Naive thymus-derived CD4-positive, alpha-beta T cell (primary cell): ENCODE data around the gene SLC16A7. TPM values are rescaled to one million over a fixed set of nuclear protein-coding genes. Genes with fewer than 3 reads are reported as not detected.

ENCODE experiments used
- ATAC-seq: fragments of 150-1000 bp; cut with Tn5 transposase; 2 replicates; pipeline ENCODE4 v1.10.0; 2021; ENCODE audit warnings: mild to moderate bottlenecking, moderate library complexity
- CTCF ChIA-PET: fragments of 350-600 bp; sonication (Branson Sonifier 250); formaldehyde crosslinking; loops from one replicate; lab custom pipeline; 2021; ENCODE audit warnings: antibody characterized with exemption; lab: Charles Lee
- POLR2A ChIA-PET: fragments of 350-600 bp; sonication (Branson Sonifier 250); formaldehyde crosslinking; loops from one replicate; lab custom pipeline; 2021; ENCODE audit warnings: antibody characterized with exemption, inconsistent platforms; lab: Charles Lee
- DNase-seq, 9 donors: peaks; one replicate each; pipeline versions ENCODE4 v3.0.0 to v3.0.0-alpha.2; 2020 to 2022; ENCODE audit warnings: mixed read lengths in 1 of 9
- H3K27ac ChIP-seq: one replicate; pipeline ENCODE4 v1.7.0; 2013; ENCODE audit warnings: mild to moderate bottlenecking, low read depth, low read length, moderate library complexity
- H3K27me3 ChIP-seq, 2 donors: one replicate each; pipeline ENCODE4 v1.7.0; 2013; ENCODE audit warnings: low read length in 2 of 2, mild to moderate bottlenecking in 2 of 2, moderate library complexity in 2 of 2; ENCODE audit not compliant: control insufficient read depth in 2 of 2, insufficient read depth in 2 of 2
- H3K36me3 ChIP-seq, 3 experiments: 1 replicate in 2 of 3; 2 replicates in 1 of 3; pipeline ENCODE4 v1.7.0; 2013; ENCODE audit warnings: low read length in 3 of 3, mild to moderate bottlenecking in 3 of 3, moderate library complexity in 1 of 3; ENCODE audit not compliant: insufficient read depth in 3 of 3, control insufficient read depth in 2 of 3
- H3K4me1 ChIP-seq, 2 donors: one replicate each; pipeline ENCODE4 v1.7.0; 2013; ENCODE audit warnings: low read length in 2 of 2, mild to moderate bottlenecking in 2 of 2, moderate library complexity in 1 of 2; ENCODE audit not compliant: control insufficient read depth in 2 of 2, insufficient read depth in 2 of 2
- H3K4me3 ChIP-seq: 2 replicates; pipeline ENCODE4 v1.7.0; 2013; ENCODE audit warnings: mild to moderate bottlenecking, low read length
- H3K9me3 ChIP-seq, 3 experiments: 1 replicate in 2 of 3; 2 replicates in 1 of 3; pipeline ENCODE4 v1.7.0; 2013; ENCODE audit warnings: low read length in 3 of 3; ENCODE audit not compliant: control insufficient read depth in 2 of 3
- H3K27ac Mint-ChIP-seq, 9 donors: one replicate each; pipeline ENCODE4 v1.8.0; 2020 to 2022; ENCODE audit warnings: mixed read lengths in 9 of 9, mild to moderate bottlenecking in 8 of 9, moderate library complexity in 5 of 9, inconsistent platforms in 2 of 9
- H3K27me3 Mint-ChIP-seq, 5 donors: one replicate each; pipeline ENCODE4 v1.8.0; 2021 to 2022; ENCODE audit warnings: mixed read lengths in 5 of 5, mild to moderate bottlenecking in 1 of 5
- H3K36me3 Mint-ChIP-seq, 5 donors: one replicate each; pipeline ENCODE4 v1.8.0; 2020 to 2022; ENCODE audit warnings: mixed read lengths in 5 of 5, mild to moderate bottlenecking in 3 of 5, inconsistent platforms in 1 of 5
- H3K4me1 Mint-ChIP-seq, 7 donors: one replicate each; pipeline ENCODE4 v1.8.0; 2020 to 2022; ENCODE audit warnings: mixed read lengths in 7 of 7, mild to moderate bottlenecking in 3 of 7, inconsistent platforms in 1 of 7
- H3K4me3 Mint-ChIP-seq, 10 donors: one replicate each; pipeline ENCODE4 v1.8.0; 2020 to 2022; ENCODE audit warnings: mild to moderate bottlenecking in 10 of 10, mixed read lengths in 10 of 10, moderate library complexity in 6 of 10, inconsistent platforms in 2 of 10
- H3K9me3 Mint-ChIP-seq, 11 donors: one replicate each; pipeline ENCODE4 v1.8.0; 2020 to 2022; ENCODE audit warnings: mixed read lengths in 11 of 11, mild to moderate bottlenecking in 4 of 11, inconsistent platforms in 1 of 11, moderate library complexity in 1 of 11
- intact Hi-C, 2 donors: fragments of 100-400 bp; cut with micrococcal nuclease; formaldehyde crosslinking; loops; one replicate each; pipeline ENCODE4 v1.15.1; 2023
- polyA plus RNA-seq, 2 donors: library from polyadenylated mRNA; unstranded; fragments of 300-500 nt; fragmentation: Illumina TruSeq; gene quantifications; one replicate each; pipeline ENCODE4 v1.2.3, GENCODE V29; 2021
- total RNA-seq, 6 experiments: library from RNA in 5 of 6; stranded (reverse) in 5 of 6; gene quantifications; 1 replicate in 5 of 6; 2 replicates in 1 of 6; pipeline ENCODE4 v1.2.3 and lab custom pipeline; 2021 to 2026

Gene SLC16A7
- total and polyA plus RNA-seq, 7 experiments from 2014 or later: 19.4 to 57.5 (median 38.9) TPM

DNA sequence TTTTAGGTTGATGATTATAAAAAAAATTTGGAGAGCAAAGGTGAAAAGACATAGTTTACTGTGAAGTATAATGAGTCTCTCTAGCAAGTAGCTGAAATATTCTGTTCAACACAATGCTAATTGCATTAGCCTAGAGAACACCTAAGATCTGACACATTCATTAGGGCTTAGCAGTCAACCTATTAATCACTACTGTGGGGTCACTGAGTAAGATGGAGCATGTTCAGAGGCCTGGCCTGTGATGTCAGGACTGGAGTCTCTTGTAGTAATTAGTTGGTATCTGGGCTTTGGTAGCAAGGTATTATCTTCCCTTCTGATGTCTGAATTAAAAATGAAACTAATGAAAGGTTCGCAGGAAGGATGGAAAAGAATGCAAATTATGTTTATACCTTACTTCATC, 112.7 kb downstream of the SLC16A7 start:
- Mint-ChIP-seq H3K27me3 (no peaks in the 10 kb centered on the region), H3K9me3 (no peaks in the 10 kb centered on the region), H3K4me3 (no peak overlapping the region), H3K4me1 (peaks cover 0 to 34% (median 19%) of the 10 kb centered on the region in 7 donors), H3K36me3 (peaks cover 0 to 66% (median 35%) of the 10 kb centered on the region in 5 donors), H3K27ac (peak overlapping the region in 1 of 9 donors; percentile 7)
- ChIA-PET POLR2A (no interaction called here), CTCF (no interaction called here)
- H3K9me3 ChIP-seq: no peaks in the 10 kb centered on the region
- DNase-seq (no peak), ATAC-seq (no peak)
- peaks cover 0 to 16% (median 0%) of the 10 kb centered on the region in 3 experiments for H3K36me3 ChIP-seq
- no peak overlapping the region for H3K4me3 ChIP-seq
- no peak overlapping the region for H3K27ac ChIP-seq
- intact Hi-C loops: loop anchor here in 1 of 2 donors (2.0 kb wide), 1 partner anchor 16 kb away; no protein-coding TSS in a partner anchor
- no peaks in the 10 kb centered on the region for H3K4me1 ChIP-seq
- H3K27me3 ChIP-seq: no peaks in the 10 kb centered on the region

DNA sequence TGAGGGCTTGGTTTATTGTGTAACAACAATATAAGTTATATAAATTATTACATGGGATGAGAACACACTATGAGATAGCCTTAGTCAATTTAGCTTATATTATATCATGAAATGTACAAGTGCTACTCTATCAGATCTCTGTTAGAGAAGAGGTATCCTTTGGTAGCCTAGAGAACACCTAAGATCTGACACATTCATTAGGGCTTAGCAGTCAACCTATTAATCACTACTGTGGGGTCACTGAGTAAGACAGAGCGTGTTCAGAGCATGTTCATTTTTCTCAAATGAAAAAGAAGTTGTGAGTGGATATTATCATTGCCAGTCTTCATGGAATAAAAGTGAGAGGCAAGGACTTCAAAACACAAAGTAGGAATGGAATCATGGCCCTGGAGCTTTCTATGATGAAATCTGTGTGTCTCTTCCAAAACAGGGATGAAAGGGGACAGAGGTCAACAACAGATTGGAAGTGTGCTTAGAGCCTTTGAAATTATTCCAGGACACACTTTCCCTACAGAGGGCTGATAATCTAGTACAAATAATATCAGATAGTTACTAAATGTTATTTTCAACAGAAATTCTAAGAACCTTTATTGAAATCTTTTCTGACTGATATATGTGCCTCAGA, 114.3 kb downstream of the SLC16A7 start:
- intact Hi-C loops: no loop called here
- peaks cover 0 to 4% (median 0%) of the 10 kb centered on the region in 11 donors for H3K9me3 Mint-ChIP-seq
- ATAC-seq (no peak), DNase-seq (no peak)
- H3K27me3 ChIP-seq: no peaks in the 10 kb centered on the region
- peak overlapping the region in 2 of 9 donors; percentile 40 to 46 for H3K27ac Mint-ChIP-seq
- no peaks in the 10 kb centered on the region for H3K4me1 ChIP-seq
- H3K27ac ChIP-seq: no peak overlapping the region
- H3K4me3 Mint-ChIP-seq: no peak overlapping the region
- no peak overlapping the region for H3K4me3 ChIP-seq
- peaks cover 5 to 78% (median 44%) of the 10 kb centered on the region in 5 donors for H3K36me3 Mint-ChIP-seq
- peaks cover 0 to 46% (median 30%) of the 10 kb centered on the region in 7 donors for H3K4me1 Mint-ChIP-seq
- H3K36me3 ChIP-seq: peaks cover 0 to 23% (median 0%) of the 10 kb centered on the region in 3 experiments
- ChIA-PET POLR2A (interaction anchor here (0.5 kb wide), 1 partner anchor 11 kb away, joined by 3 read pairs; no protein-coding TSS in a partner anchor), CTCF (interaction anchor here (0.9 kb wide), 1 partner anchor 100 kb away, joined by 3 read pairs; no protein-coding TSS in a partner anchor)
- H3K27me3 Mint-ChIP-seq: no peaks in the 10 kb centered on the region
- no peaks in the 10 kb centered on the region for H3K9me3 ChIP-seq

DNA sequence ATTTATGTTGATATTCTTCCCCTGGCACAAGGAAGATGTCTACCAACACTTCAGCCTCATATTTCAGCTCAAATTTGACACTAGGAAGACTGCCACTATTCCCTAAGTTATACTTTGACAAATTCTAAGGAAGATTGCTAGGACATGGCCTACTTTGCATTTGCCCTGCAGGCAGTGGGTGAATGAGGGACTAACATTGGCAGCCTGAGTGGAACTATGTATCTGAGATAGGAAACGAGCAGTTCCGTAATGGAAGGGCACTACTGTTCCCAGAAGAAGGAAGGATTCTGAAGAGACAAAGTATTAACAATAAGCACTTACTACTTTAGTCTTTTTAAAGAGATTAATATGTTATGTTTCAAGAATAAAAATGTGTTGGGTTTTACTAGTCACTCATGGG, 115.1 kb downstream of the SLC16A7 start:
- Histone ChIP-seq H3K36me3 (peaks cover 0 to 23% (median 0%) of the 10 kb centered on the region in 3 experiments), H3K9me3 (no peaks in the 10 kb centered on the region), H3K27me3 (no peaks in the 10 kb centered on the region), H3K4me3 (no peak overlapping the region), H3K4me1 (no peaks in the 10 kb centered on the region), H3K27ac (no peak overlapping the region)
- peaks cover 0 to 48% (median 30%) of the 10 kb centered on the region in 7 donors for H3K4me1 Mint-ChIP-seq
- peak overlapping the region in 1 of 9 donors; percentile 44 for H3K27ac Mint-ChIP-seq
- DNase-seq: no peak
- H3K4me3 Mint-ChIP-seq: no peak overlapping the region
- ChIA-PET CTCF (interaction anchor here (0.5 kb wide), 1 partner anchor 12 kb away, joined by 3 read pairs; no protein-coding TSS in a partner anchor), POLR2A (no interaction called here)
- peaks cover 0 to 4% (median 0%) of the 10 kb centered on the region in 11 donors for H3K9me3 Mint-ChIP-seq
- intact Hi-C loops: no loop called here
- peaks cover 5 to 74% (median 43%) of the 10 kb centered on the region in 5 donors for H3K36me3 Mint-ChIP-seq
- ATAC-seq: no peak
- H3K27me3 Mint-ChIP-seq: no peaks in the 10 kb centered on the region

DNA sequence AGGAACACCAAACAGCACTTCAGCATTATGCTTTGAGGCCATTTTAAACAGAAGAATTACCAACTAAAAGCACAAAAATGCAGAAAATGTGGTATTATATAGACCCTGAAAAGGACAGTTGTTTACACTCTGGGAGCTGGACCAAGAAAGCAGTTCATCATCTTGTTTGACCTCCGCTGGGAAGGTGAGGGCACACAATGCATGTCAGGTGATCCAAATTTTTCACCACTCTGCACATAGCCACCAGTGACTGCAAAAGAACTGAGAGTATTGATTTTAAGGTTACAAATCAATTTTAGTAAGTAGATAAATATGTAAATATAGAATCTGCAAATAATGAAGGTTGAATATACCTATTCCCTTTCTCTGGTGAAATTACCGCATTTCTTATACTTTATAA, 119.6 kb downstream of the SLC16A7 start:
- no peak overlapping the region for H3K4me3 Mint-ChIP-seq
- peaks cover 9 to 58% (median 39%) of the 10 kb centered on the region in 5 donors for H3K36me3 Mint-ChIP-seq
- peak overlapping the region in 1 of 9 donors; percentile 13 for H3K27ac Mint-ChIP-seq
- POLR2A ChIA-PET: no interaction called here
- DNase-seq (no peak), ATAC-seq (no peak)
- no peaks in the 10 kb centered on the region for H3K9me3 ChIP-seq
- peaks cover 0 to 54% (median 28%) of the 10 kb centered on the region in 7 donors for H3K4me1 Mint-ChIP-seq
- no peak overlapping the region for H3K27ac ChIP-seq
- intact Hi-C loops: no loop called here
- H3K4me3 ChIP-seq: no peak overlapping the region
- no peaks in the 10 kb centered on the region for H3K27me3 Mint-ChIP-seq
- CTCF ChIA-PET: interaction anchor here (0.6 kb wide), 1 partner anchor 40 kb away, joined by 3 read pairs; no protein-coding TSS in a partner anchor
- H3K27me3 ChIP-seq: no peaks in the 10 kb centered on the region
- H3K4me1 ChIP-seq: no peaks in the 10 kb centered on the region
- H3K9me3 Mint-ChIP-seq: peaks cover 0 to 4% (median 0%) of the 10 kb centered on the region in 11 donors
- peaks cover 0 to 18% (median 0%) of the 10 kb centered on the region in 3 experiments for H3K36me3 ChIP-seq

- Mint-ChIP-seq H3K27me3 (no peaks in the 10 kb centered on the region), H3K27ac (peak overlapping the region in 1 of 9 donors; percentile 17), H3K36me3 (peaks cover 7 to 53% (median 39%) of the 10 kb centered on the region in 5 donors), H3K4me1 (peaks cover 0 to 48% (median 25%) of the 10 kb centered on the region in 7 donors), H3K9me3 (peaks cover 0 to 4% (median 0%) of the 10 kb centered on the region in 11 donors), H3K4me3 (no peak overlapping the region)
- intact Hi-C loops: no loop called here
- Histone ChIP-seq H3K36me3 (peaks cover 0 to 13% (median 0%) of the 10 kb centered on the region in 3 experiments), H3K27me3 (no peaks in the 10 kb centered on the region), H3K27ac (no peak overlapping the region), H3K4me1 (no peaks in the 10 kb centered on the region), H3K4me3 (no peak overlapping the region), H3K9me3 (no peaks in the 10 kb centered on the region)
- no peak for ATAC-seq
- ChIA-PET POLR2A (no interaction called here), CTCF (interaction anchor here (0.6 kb wide), 1 partner anchor 40 kb away, joined by 3 read pairs; no protein-coding TSS in a partner anchor)
- DNase-seq: no peak
These were observed 120.2 kb downstream of the SLC16A7 start for GRCh38 chr12:59716043-59716442.

GRCh38 chr12:59717436-59717835, 121.6 kb downstream of the SLC16A7 start:
- CTCF ChIA-PET: no interaction called here

More at GRCh38 chr12:59717436-59717835, 121.6 kb downstream of the SLC16A7 start:
- H3K27ac Mint-ChIP-seq: no peak overlapping the region
- peaks cover 0 to 44% (median 22%) of the 10 kb centered on the region in 7 donors for H3K4me1 Mint-ChIP-seq
- Histone ChIP-seq H3K4me1 (no peaks in the 10 kb centered on the region), H3K27ac (no peak overlapping the region), H3K36me3 (peaks cover 0 to 9% (median 0%) of the 10 kb centered on the region in 3 experiments), H3K9me3 (no peaks in the 10 kb centered on the region), H3K27me3 (no peaks in the 10 kb centered on the region), H3K4me3 (no peak overlapping the region)
- peaks cover 5 to 43% (median 31%) of the 10 kb centered on the region in 5 donors for H3K36me3 Mint-ChIP-seq
- POLR2A ChIA-PET: interaction anchor here (0.8 kb wide), 1 partner anchor 232 kb away, joined by 3 read pairs; no protein-coding TSS in a partner anchor
- ATAC-seq: no peak
- H3K4me3 Mint-ChIP-seq: no peak overlapping the region
- DNase-seq: no peak
- H3K9me3 Mint-ChIP-seq: peaks cover 0 to 4% (median 0%) of the 10 kb centered on the region in 11 donors
- H3K27me3 Mint-ChIP-seq: no peaks in the 10 kb centered on the region
- intact Hi-C loops: no loop called here
